MCF 10A (cell line): ENCODE results near the gene GCSH. TPM values are rescaled to one million over a fixed set of nuclear protein-coding genes. Genes with fewer than 3 reads are reported as not detected.

Source experiments
- BruUV-seq: library from RNA; stranded (reverse); fragments of 400-500 nt; replicated peaks from 2 replicates; lab custom pipeline; 2021; lab: Mats Ljungman, UMichigan
- CTCF ChIA-PET: fragments of 300-600 bp; sonication (Branson Sonifier 250); formaldehyde crosslinking; extraction: SDS; loops from one replicate; lab custom pipeline; 2021; ENCODE audit warnings: antibody characterized with exemption, inconsistent platforms; lab: Yijun Ruan, JAX
- POLR2A ChIA-PET: fragments of 300-600, 350-650 bp; sonication (Branson Sonifier 250); formaldehyde crosslinking; extraction: SDS; loops from one replicate; lab custom pipeline; 2020; ENCODE audit warnings: antibody characterized with exemption, inconsistent platforms; lab: Yijun Ruan, JAX
- DNase-seq: peaks from one replicate; pipeline ENCODE4 v3.0.0-alpha.2; 2018; ENCODE audit not compliant: unreplicated experiment
- H3K27ac Mint-ChIP-seq: one replicate; pipeline ENCODE4 v1.8.0; 2022; ENCODE audit warnings: mild to moderate bottlenecking, low read depth, mixed read lengths; ENCODE audit not compliant: unreplicated experiment
- H3K27me3 Mint-ChIP-seq: one replicate; pipeline ENCODE4 v1.8.0; 2022; ENCODE audit warnings: mixed read lengths; ENCODE audit not compliant: insufficient read depth, unreplicated experiment
- H3K36me3 Mint-ChIP-seq: one replicate; pipeline ENCODE4 v1.8.0; 2022; ENCODE audit warnings: mild to moderate bottlenecking, moderate library complexity, mixed read lengths; ENCODE audit not compliant: insufficient read depth, unreplicated experiment
- H3K4me1 Mint-ChIP-seq: one replicate; pipeline ENCODE4 v1.8.0; 2022; ENCODE audit warnings: mixed read lengths; ENCODE audit not compliant: insufficient read depth, unreplicated experiment
- H3K4me3 Mint-ChIP-seq: one replicate; pipeline ENCODE4 v1.8.0; 2022; ENCODE audit warnings: mild to moderate bottlenecking, moderate library complexity, mixed read lengths; ENCODE audit not compliant: unreplicated experiment
- H3K9me3 Mint-ChIP-seq: one replicate; pipeline ENCODE4 v1.8.0; 2022; ENCODE audit warnings: mixed read lengths; ENCODE audit not compliant: unreplicated experiment
- CTCF ChIP-seq: fragments of 200-600 bp; IDR thresholded peaks from one replicate; pipeline ENCODE4 v1.8.0; 2022; ENCODE audit warnings: antibody characterized with exemption, mild to moderate bottlenecking; ENCODE audit not compliant: unreplicated experiment
- intact Hi-C: fragments of 100-400 bp; cut with micrococcal nuclease; formaldehyde crosslinking; loops from 2 replicates; pipeline ENCODE4 v1.14.1; 2022
- total RNA-seq: library from RNA; stranded (reverse); gene quantifications from 2 replicates; pipeline ENCODE4 v1.2.3, GENCODE V29; 2022

GCSH gene
- total RNA-seq, 1 experiment from 2014 or later = 68.4 TPM

GRCh38 chr16:81042821-81043220 lies 53.4 kb downstream of the GCSH start:
- CTCF ChIA-PET = interaction anchor here (0.7 kb wide), 1 partner anchor 30 kb away, joined by 3 read pairs; no protein-coding TSS in a partner anchor
- H3K27me3 Mint-ChIP-seq = no peaks in the 10 kb centered on the region
- no peak overlapping the region for H3K4me3 Mint-ChIP-seq

GRCh38 chr16:81041696-81042095 lies 54.5 kb downstream of the GCSH start:
- ChIA-PET CTCF (no interaction called here), POLR2A (no interaction called here)
- intact Hi-C loops = no loop called here
- no TSS peak for BruUV-seq
- no peaks in the 10 kb centered on the region for H3K9me3 Mint-ChIP-seq
- H3K36me3 Mint-ChIP-seq = peaks cover 60% of the 10 kb centered on the region
- no peak for DNase-seq
- H3K4me1 Mint-ChIP-seq = peaks cover 13% of the 10 kb centered on the region
- no peak for TF ChIP-seq CTCF
- no peak overlapping the region for H3K27ac Mint-ChIP-seq
- H3K4me3 Mint-ChIP-seq = no peak overlapping the region
- no peaks in the 10 kb centered on the region for H3K27me3 Mint-ChIP-seq

More at GRCh38 chr16:81042821-81043220, 53.4 kb downstream of the GCSH start:
- no peak for DNase-seq
- Mint-ChIP-seq H3K36me3 (peaks cover 60% of the 10 kb centered on the region), H3K27ac (no peak overlapping the region), H3K4me1 (peaks cover 5% of the 10 kb centered on the region), H3K9me3 (no peaks in the 10 kb centered on the region)
- TF ChIP-seq CTCF = no peak
- POLR2A ChIA-PET = no interaction called here
- intact Hi-C loops = no loop called here
- no TSS peak for BruUV-seq

GRCh38 chr16:81040842-81041241 lies 55.4 kb downstream of the GCSH start:
- BruUV-seq = no TSS peak
- intact Hi-C loops = no loop called here
- peaks cover 14% of the 10 kb centered on the region for H3K4me1 Mint-ChIP-seq
- DNase-seq = no peak
- TF ChIP-seq CTCF = no peak
- H3K27ac Mint-ChIP-seq = no peak overlapping the region
- no peaks in the 10 kb centered on the region for H3K27me3 Mint-ChIP-seq
- H3K36me3 Mint-ChIP-seq = peaks cover 60% of the 10 kb centered on the region
- no peaks in the 10 kb centered on the region for H3K9me3 Mint-ChIP-seq
- H3K4me3 Mint-ChIP-seq = no peak overlapping the region
- POLR2A ChIA-PET = no interaction called here
- CTCF ChIA-PET = interaction anchor here (0.5 to 1.1 kb wide), 2 partner anchors 12 to 216 kb away, joined by 3 read pairs; no protein-coding TSS in a partner anchor

- CTCF ChIA-PET = interaction anchor here (1.1 kb wide), 2 partner anchors 11 to 35 kb away, joined by 3 read pairs; no protein-coding TSS in a partner anchor
- POLR2A ChIA-PET = no interaction called here
- Mint-ChIP-seq H3K27me3 (no peaks in the 10 kb centered on the region), H3K9me3 (no peaks in the 10 kb centered on the region), H3K36me3 (peaks cover 52% of the 10 kb centered on the region), H3K4me3 (no peak overlapping the region), H3K4me1 (peaks cover 14% of the 10 kb centered on the region), H3K27ac (no peak overlapping the region)
- BruUV-seq = no TSS peak
- no peak for TF ChIP-seq CTCF
- intact Hi-C loops = no loop called here
- DNase-seq = no peak
Observed at GRCh38 chr16:81040131-81040530, 56.1 kb downstream of the GCSH start.
